ENCODE data around the gene CBL. TPM values are rescaled to one million over a fixed set of nuclear protein-coding genes. Genes with fewer than 3 reads are reported as not detected.

Gene CBL
- total RNA-seq, 1 donor from 2014 or later = 46.6 TPM

GRCh38 chr11:119288219-119288618 lies 82.1 kb downstream of the CBL start:
- Histone ChIP-seq H3K4me2 (ENCODE audit: low read length) (no peak overlapping the region), H3K27ac (ENCODE audit: low read depth, low read length) (no peak overlapping the region), H3K79me2 (ENCODE audit: insufficient read depth, low read length) (peaks cover 3% of the 10 kb centered on the region), H3K4me1 (ENCODE audit: insufficient read depth, low read length) (no peaks in the 10 kb centered on the region), H3K4me3 (ENCODE audit: insufficient read depth, low read depth, low read length) (no peak overlapping the region), H3K9ac (ENCODE audit: low read length) (no peak overlapping the region), H3K27me3 (ENCODE audit: insufficient read depth, low read length) (no peaks in the 10 kb centered on the region), H3K36me3 (ENCODE audit: insufficient read depth, low read length) (peaks cover 28% of the 10 kb centered on the region), H4K20me1 (ENCODE audit: insufficient read depth, low read length) (peaks cover 4% of the 10 kb centered on the region), H3K9me3 (ENCODE audit: insufficient read depth, low read depth, low read length) (peaks cover 6% of the 10 kb centered on the region), H2AFZ (ENCODE audit: low read depth, low read length) (no peak overlapping the region)
- Mint-ChIP-seq H3K36me3 (ENCODE audit: low read depth, unreplicated experiment) (peaks cover 20% of the 10 kb centered on the region), H3K4me3 (ENCODE audit: unreplicated experiment) (no peak overlapping the region), H3K27ac (ENCODE audit: unreplicated experiment) (no peak overlapping the region), H3K9me3 (ENCODE audit: unreplicated experiment) (no peaks in the 10 kb centered on the region), H3K27me3 (ENCODE audit: low read depth, unreplicated experiment) (no peaks in the 10 kb centered on the region), H3K4me1 (ENCODE audit: low read depth, unreplicated experiment) (peaks cover 6% of the 10 kb centered on the region)
- FAIRE-seq (no peak), DNase-seq (ENCODE audit: low read depth) (no peak)
- TF ChIP-seq CTCF (IDR thresholded peaks at IDR 0.05; ENCODE audit: insufficient read depth, low read depth, low read length) = no peak

GRCh38 chr11:119290894-119291497 lies 84.9 kb downstream of the CBL start:
- H3K9me3 Mint-ChIP-seq (ENCODE audit: unreplicated experiment) = no peaks in the 10 kb centered on the region
- Histone ChIP-seq H3K4me3 (ENCODE audit: insufficient read depth, low read depth, low read length) (no peak overlapping the region), H3K4me1 (ENCODE audit: insufficient read depth, low read length) (no peaks in the 10 kb centered on the region), H3K4me2 (ENCODE audit: low read length) (no peak overlapping the region), H2AFZ (ENCODE audit: low read depth, low read length) (no peak overlapping the region), H4K20me1 (ENCODE audit: insufficient read depth, low read length) (peaks cover 4% of the 10 kb centered on the region), H3K79me2 (ENCODE audit: insufficient read depth, low read length) (peaks cover 3% of the 10 kb centered on the region), H3K27me3 (ENCODE audit: insufficient read depth, low read length) (no peaks in the 10 kb centered on the region), H3K27ac (ENCODE audit: low read depth, low read length) (no peak overlapping the region), H3K36me3 (ENCODE audit: insufficient read depth, low read length) (peaks cover 21% of the 10 kb centered on the region), H3K9ac (ENCODE audit: low read length) (no peak overlapping the region), H3K9me3 (ENCODE audit: insufficient read depth, low read depth, low read length) (peaks cover 6% of the 10 kb centered on the region)
- no peak overlapping the region for H3K4me3 Mint-ChIP-seq (ENCODE audit: unreplicated experiment)
- TF ChIP-seq CTCF (IDR thresholded peaks at IDR 0.05; ENCODE audit: insufficient read depth, low read depth, low read length) (no peak), EZH2 (IDR thresholded peaks at IDR 0.05; ENCODE audit: insufficient read depth, low read length) (no peak)
- no peak overlapping the region for H3K27ac Mint-ChIP-seq (ENCODE audit: unreplicated experiment)
- no peak for FAIRE-seq
- no peaks in the 10 kb centered on the region for H3K4me1 Mint-ChIP-seq (ENCODE audit: low read depth, unreplicated experiment)
- DNase-seq (ENCODE audit: low read depth) = no peak
- peaks cover 19% of the 10 kb centered on the region for H3K36me3 Mint-ChIP-seq (ENCODE audit: low read depth, unreplicated experiment)
- H3K27me3 Mint-ChIP-seq (ENCODE audit: low read depth, unreplicated experiment) = no peaks in the 10 kb centered on the region

GRCh38 chr11:119293461-119293860 lies 87.3 kb downstream of the CBL start:
- Mint-ChIP-seq H3K36me3 (ENCODE audit: low read depth, unreplicated experiment) (peaks cover 20% of the 10 kb centered on the region), H3K4me3 (ENCODE audit: unreplicated experiment) (no peak overlapping the region), H3K4me1 (ENCODE audit: low read depth, unreplicated experiment) (peaks cover 8% of the 10 kb centered on the region), H3K27me3 (ENCODE audit: low read depth, unreplicated experiment) (no peaks in the 10 kb centered on the region), H3K9me3 (ENCODE audit: unreplicated experiment) (no peaks in the 10 kb centered on the region), H3K27ac (ENCODE audit: unreplicated experiment) (no peak overlapping the region)
- Histone ChIP-seq H3K9ac (ENCODE audit: low read length) (no peak overlapping the region), H3K4me1 (ENCODE audit: insufficient read depth, low read length) (no peaks in the 10 kb centered on the region), H4K20me1 (ENCODE audit: insufficient read depth, low read length) (no peaks in the 10 kb centered on the region), H3K36me3 (ENCODE audit: insufficient read depth, low read length) (peaks cover 24% of the 10 kb centered on the region), H3K4me2 (ENCODE audit: low read length) (no peak overlapping the region), H2AFZ (ENCODE audit: low read depth, low read length) (no peak overlapping the region), H3K27me3 (ENCODE audit: insufficient read depth, low read length) (no peaks in the 10 kb centered on the region), H3K9me3 (ENCODE audit: insufficient read depth, low read depth, low read length) (peaks cover 6% of the 10 kb centered on the region), H3K79me2 (ENCODE audit: insufficient read depth, low read length) (no peaks in the 10 kb centered on the region), H3K27ac (ENCODE audit: low read depth, low read length) (no peak overlapping the region), H3K4me3 (ENCODE audit: insufficient read depth, low read depth, low read length) (no peak overlapping the region)
- DNase-seq (ENCODE audit: low read depth) = no peak
- TF ChIP-seq EZH2 (IDR thresholded peaks at IDR 0.05; ENCODE audit: insufficient read depth, low read length) (no peak), CTCF (IDR thresholded peaks at IDR 0.05; ENCODE audit: insufficient read depth, low read depth, low read length) (no peak)
- no peak for FAIRE-seq

All from astrocyte (in vitro differentiated cells and primary cell).